Mesodermal cell (in vitro differentiated cells): ENCODE measurements around the gene ARHGAP15.

Source experiments
- H3K27ac ChIP-seq: 2 replicates; pipeline ENCODE4 v1.7.0; 2013; ENCODE audit warnings: mild to moderate bottlenecking, low read depth, low read length, moderate library complexity; ENCODE audit not compliant: severe bottlenecking
- H3K36me3 ChIP-seq: 2 replicates; pipeline ENCODE4 v1.7.1; 2013; ENCODE audit warnings: mild to moderate bottlenecking, low read length, moderate library complexity; ENCODE audit not compliant: control insufficient read depth, insufficient read depth
- H3K4me1 ChIP-seq: one replicate; pipeline ENCODE4 v1.7.1; 2013; ENCODE audit warnings: mild to moderate bottlenecking, low read length; ENCODE audit not compliant: insufficient read depth, control insufficient read depth, poor library complexity, severe bottlenecking
- H3K4me3 ChIP-seq: 2 replicates; pipeline ENCODE4 v1.7.0; 2013; ENCODE audit warnings: low read length, control low read depth, mild to moderate bottlenecking; ENCODE audit not compliant: insufficient read depth, poor library complexity, severe bottlenecking; ENCODE audit errors: extremely low read depth
- H3K9me3 ChIP-seq: 2 replicates; pipeline ENCODE4 v1.7.1; 2013; ENCODE audit warnings: mild to moderate bottlenecking, low read length, moderate library complexity; ENCODE audit not compliant: control insufficient read depth
- WGBS, 2 experiments: methylation state at CpG; one replicate each; pipeline ENCODE4 v1.1.5; 2013; ENCODE audit warnings: missing lambda C conversion rate in 2 of 2; ENCODE audit not compliant: insufficient coverage in 2 of 2; 5-methylcytosine and 5-hydroxymethylcytosine counted together

ARHGAP15 gene

DNA sequence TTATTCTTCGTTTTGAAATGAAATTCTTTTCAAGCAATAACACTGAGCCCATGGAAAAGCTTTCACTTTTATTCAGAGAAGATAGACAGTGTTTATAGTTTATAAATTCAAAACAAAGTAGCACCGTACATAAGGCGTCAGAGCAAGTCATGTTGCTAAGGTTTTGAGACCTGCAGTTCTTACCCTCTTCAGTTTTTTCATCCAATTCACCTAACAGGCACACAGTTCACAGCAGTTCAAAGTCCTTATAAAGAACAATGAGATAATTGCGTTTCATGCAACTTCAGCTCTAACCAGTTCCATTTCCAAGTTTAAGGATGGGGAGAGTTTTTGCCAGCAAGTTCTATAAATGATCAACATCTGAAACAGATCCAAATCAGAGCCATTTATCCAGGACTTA lies 96.7 kb downstream of the ARHGAP15 start:
- no peak overlapping the region for H3K27ac ChIP-seq
- H3K36me3 ChIP-seq = no peaks in the 10 kb centered on the region
- 92% methylated on average over 3 of the region's 4 CpGs; no CpG with 5 or more reads in 1 of the 2 experiments for WGBS, 2 experiments

GRCh38 chr2:143226714-143227541 lies 97.7 kb downstream of the ARHGAP15 start:
- H3K36me3 ChIP-seq = no peaks in the 10 kb centered on the region
- H3K4me1 ChIP-seq = no peaks in the 10 kb centered on the region
- 92 to 100% methylated on average over 2 of the region's 5 CpGs for WGBS, 2 experiments
- no peak overlapping the region for H3K27ac ChIP-seq
- no peaks in the 10 kb centered on the region for H3K9me3 ChIP-seq
- no peak overlapping the region for H3K4me3 ChIP-seq

More for the DNA sequence above, 96.7 kb downstream of the ARHGAP15 start:
- Histone ChIP-seq H3K9me3 (no peaks in the 10 kb centered on the region), H3K4me1 (no peaks in the 10 kb centered on the region), H3K4me3 (no peak overlapping the region)

- H3K4me3 ChIP-seq = no peak overlapping the region
- H3K4me1 ChIP-seq = no peaks in the 10 kb centered on the region
- no peaks in the 10 kb centered on the region for H3K9me3 ChIP-seq
- no peaks in the 10 kb centered on the region for H3K36me3 ChIP-seq
- WGBS, 2 experiments = 30 to 66% methylated on average over 2 of the region's 5 CpGs
- H3K27ac ChIP-seq = no peak overlapping the region
Observed at GRCh38 chr2:143229411-143229810, 100.2 kb downstream of the ARHGAP15 start.

GRCh38 chr2:143229952-143230351 lies 100.7 kb downstream of the ARHGAP15 start:
- Histone ChIP-seq H3K36me3 (no peaks in the 10 kb centered on the region), H3K4me3 (no peak overlapping the region), H3K4me1 (no peaks in the 10 kb centered on the region), H3K27ac (no peak overlapping the region), H3K9me3 (no peaks in the 10 kb centered on the region)
- 29% methylated on average over 1 of the region's 2 CpGs; no CpG with 5 or more reads in 1 of the 2 experiments for WGBS, 2 experiments

DNA sequence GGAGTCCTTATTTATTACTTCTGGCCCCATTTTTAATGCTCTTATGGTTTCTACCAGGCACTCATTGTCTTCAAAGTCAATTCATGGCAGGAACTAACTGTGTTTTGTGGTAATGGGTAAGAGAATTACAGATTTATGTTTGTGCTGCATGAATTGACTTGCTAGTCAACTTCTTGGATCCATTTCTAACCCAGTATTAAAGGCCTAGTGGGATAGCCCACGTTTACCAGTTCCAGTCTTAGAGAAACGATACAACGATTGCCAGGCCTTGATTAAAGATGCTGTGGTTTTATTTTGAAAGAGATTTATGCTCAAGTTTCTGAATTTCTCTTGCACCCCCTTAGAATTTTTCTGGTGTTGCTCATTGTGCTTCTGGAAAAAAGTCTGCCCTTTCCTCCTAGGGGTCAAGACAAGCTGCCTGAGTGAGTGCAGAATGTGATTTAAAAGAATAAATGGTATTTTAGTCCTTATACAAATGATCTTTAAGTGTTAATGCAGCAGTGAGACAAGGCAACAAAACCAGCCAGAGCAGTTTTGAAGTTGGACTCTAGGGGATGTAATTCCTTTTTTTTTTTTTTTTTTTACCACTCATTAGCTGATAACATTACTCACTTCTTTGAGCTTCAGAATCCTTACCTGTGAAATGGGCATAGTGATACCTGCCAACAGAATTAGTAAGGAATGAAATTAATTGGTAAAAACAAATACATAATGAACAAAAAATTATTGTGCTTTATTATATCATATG lies 101.5 kb downstream of the ARHGAP15 start:
- Histone ChIP-seq H3K36me3 (no peaks in the 10 kb centered on the region), H3K9me3 (no peaks in the 10 kb centered on the region), H3K27ac (no peak overlapping the region), H3K4me1 (no peaks in the 10 kb centered on the region), H3K4me3 (no peak overlapping the region)
- WGBS, 2 experiments = 40 to 90% methylated on average over 1 to 2 of the region's 3 CpGs

DNA sequence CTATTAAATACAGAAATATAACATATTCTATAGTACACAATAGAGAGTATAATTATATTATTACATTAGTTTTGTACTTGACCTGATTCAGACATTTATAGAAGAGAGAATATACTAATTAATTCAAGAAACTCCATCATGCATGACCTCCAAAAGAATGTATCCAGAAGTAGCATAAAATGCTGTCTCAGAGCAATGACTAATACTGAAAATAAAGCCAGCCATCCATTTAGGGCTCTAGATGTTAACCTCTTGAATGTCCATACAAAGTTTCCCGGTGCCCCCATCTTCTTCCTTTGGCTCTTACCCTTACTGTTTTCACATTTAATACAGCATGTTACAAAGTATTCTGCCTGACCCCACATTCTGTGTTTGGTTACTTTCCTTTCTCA lies 102.0 kb downstream of the ARHGAP15 start:
- Histone ChIP-seq H3K36me3 (no peaks in the 10 kb centered on the region), H3K4me1 (no peaks in the 10 kb centered on the region), H3K27ac (no peak overlapping the region), H3K9me3 (no peaks in the 10 kb centered on the region), H3K4me3 (no peak overlapping the region)
- 92 to 100% methylated on average over 1 of the region's 1 CpG for WGBS, 2 experiments

- Histone ChIP-seq H3K4me3 (no peak overlapping the region), H3K9me3 (no peaks in the 10 kb centered on the region), H3K36me3 (no peaks in the 10 kb centered on the region), H3K4me1 (no peaks in the 10 kb centered on the region), H3K27ac (no peak overlapping the region)
- 92 to 93% methylated on average over 4 to 5 of the region's 8 CpGs for WGBS, 2 experiments
Observed at GRCh38 chr2:143237146-143237777, 108.0 kb downstream of the ARHGAP15 start.

- H3K36me3 ChIP-seq = no peaks in the 10 kb centered on the region
- no peaks in the 10 kb centered on the region for H3K4me1 ChIP-seq
- WGBS, 2 experiments = 39 to 52% methylated on average over 3 to 4 of the region's 7 CpGs
- no peak overlapping the region for H3K27ac ChIP-seq
- H3K9me3 ChIP-seq = no peaks in the 10 kb centered on the region
- no peak overlapping the region for H3K4me3 ChIP-seq
Observed at GRCh38 chr2:143241403-143242088, 112.3 kb downstream of the ARHGAP15 start.

DNA sequence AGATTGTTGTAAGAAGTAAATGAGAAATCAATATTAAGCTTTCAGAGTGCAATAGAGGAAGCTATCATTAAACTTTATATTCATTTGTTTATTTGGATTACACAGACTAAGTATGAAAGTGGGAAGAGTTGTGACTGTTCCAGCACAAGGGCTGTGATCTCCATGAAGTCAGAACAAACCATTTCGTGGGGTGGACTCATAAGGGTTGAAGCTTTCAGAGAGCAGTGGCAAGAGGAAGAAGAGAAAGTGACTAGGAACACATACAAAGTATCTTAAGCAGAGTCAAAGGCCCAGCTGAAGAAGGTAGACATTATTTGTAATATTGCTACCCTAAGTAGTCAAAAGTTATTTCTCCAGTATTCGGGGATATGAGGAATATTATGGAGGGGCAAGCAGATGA lies 117.0 kb downstream of the ARHGAP15 start:
- no peaks in the 10 kb centered on the region for H3K9me3 ChIP-seq
- H3K4me1 ChIP-seq = no peaks in the 10 kb centered on the region
- no peak overlapping the region for H3K4me3 ChIP-seq
- H3K36me3 ChIP-seq = no peaks in the 10 kb centered on the region
- no peak overlapping the region for H3K27ac ChIP-seq
- WGBS, 2 experiments = 81 to 90% methylated on average over 2 of the region's 2 CpGs
